Mesothelial cell of epicardium (in vitro differentiated cells): Measurements from ENCODE around the gene DNAJA3. TPM values are rescaled to one million over a fixed set of nuclear protein-coding genes. Genes with fewer than 3 reads are reported as not detected.

ENCODE experiments used
- DNase-seq, 2 experiments: peaks; one replicate each; pipeline ENCODE4 v3.0.0; 2021; ENCODE audit warnings: low spot score in 2 of 2; ENCODE audit not compliant: unreplicated experiment in 2 of 2
- H3K27ac Mint-ChIP-seq: 2 replicates; pipeline ENCODE4 v1.8.0; 2021; ENCODE audit warnings: mixed read lengths
- H3K27me3 Mint-ChIP-seq: 2 replicates; pipeline ENCODE4 v1.8.0; 2021; ENCODE audit warnings: low read depth, mixed read lengths
- H3K36me3 Mint-ChIP-seq: 2 replicates; pipeline ENCODE4 v1.8.0; 2021; ENCODE audit warnings: mixed read lengths
- H3K4me1 Mint-ChIP-seq: 2 replicates; pipeline ENCODE4 v1.8.0; 2021; ENCODE audit warnings: mixed read lengths
- H3K4me3 Mint-ChIP-seq: 2 replicates; pipeline ENCODE4 v1.8.0; 2021; ENCODE audit warnings: mild to moderate bottlenecking, moderate library complexity, mixed read lengths
- H3K9me3 Mint-ChIP-seq: 2 replicates; pipeline ENCODE4 v1.8.0; 2021; ENCODE audit warnings: mixed read lengths
- CTCF ChIP-seq: fragments of 200-600 bp; sonication (generic); IDR thresholded peaks from one replicate; pipeline ENCODE4 v1.5.0; 2021; ENCODE audit warnings: antibody characterized with exemption; ENCODE audit not compliant: unreplicated experiment
- total RNA-seq: library from RNA; stranded (reverse); gene quantifications from 3 replicates; pipeline ENCODE4 v1.2.1, GENCODE V29; 2021

The DNAJA3 gene
- total RNA-seq, 1 donor from 2014 or later = 35.3 TPM

DNA sequence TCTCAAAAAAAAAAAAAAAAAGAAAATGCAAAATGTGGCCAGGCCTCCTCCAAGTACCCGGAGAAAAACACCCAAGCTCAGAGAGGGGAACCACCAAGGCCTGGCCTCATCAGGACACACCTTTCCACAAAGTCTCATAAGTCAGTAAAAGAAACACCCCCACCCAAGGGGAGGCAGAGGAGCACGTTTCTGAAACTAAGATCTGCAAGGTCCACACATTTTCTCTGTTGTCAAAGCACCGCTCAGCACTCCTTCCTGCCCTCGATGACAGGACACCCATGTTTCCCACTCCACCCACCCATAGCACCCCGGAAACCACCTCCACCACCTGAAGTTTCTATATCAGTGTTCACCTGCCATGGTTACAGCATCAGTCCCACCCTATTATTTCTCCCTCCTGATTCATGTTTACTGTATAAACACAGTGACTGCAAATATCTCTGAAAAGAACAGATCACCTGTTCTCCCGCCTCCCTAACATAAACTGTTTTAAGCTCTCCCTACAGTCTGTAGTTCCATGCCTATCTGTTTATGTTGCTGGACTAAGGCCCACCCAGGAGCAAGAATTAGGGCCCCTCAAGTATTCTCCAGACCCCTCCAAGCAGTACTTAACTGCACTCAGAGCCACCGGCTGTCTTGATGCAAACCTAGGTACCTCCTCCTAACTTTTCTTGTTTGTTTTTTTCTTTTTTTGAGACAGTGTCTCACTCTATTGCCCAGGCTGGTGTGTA is 11.3 kb upstream of the DNAJA3 start:
- Mint-ChIP-seq H3K27me3 (peaks cover 5% of the 10 kb centered on the region), H3K4me3 (peak overlapping the region; percentile 48), H3K4me1 (peaks cover 10% of the 10 kb centered on the region), H3K36me3 (no peaks in the 10 kb centered on the region), H3K9me3 (no peaks in the 10 kb centered on the region), H3K27ac (no peak overlapping the region)
- TF ChIP-seq CTCF = no peak
- DNase-seq = no peak

GRCh38 chr16:4415538-4416199 is 10.0 kb upstream of the DNAJA3 start:
- Mint-ChIP-seq H3K27ac (peak overlapping the region; percentile 66), H3K27me3 (peaks cover 5% of the 10 kb centered on the region), H3K36me3 (no peaks in the 10 kb centered on the region), H3K4me1 (peaks cover 10% of the 10 kb centered on the region), H3K9me3 (no peaks in the 10 kb centered on the region), H3K4me3 (peak overlapping the region; percentile 77)
- no peak for TF ChIP-seq CTCF
- peak in 1 of 2 experiments; percentile 48 for DNase-seq

DNA sequence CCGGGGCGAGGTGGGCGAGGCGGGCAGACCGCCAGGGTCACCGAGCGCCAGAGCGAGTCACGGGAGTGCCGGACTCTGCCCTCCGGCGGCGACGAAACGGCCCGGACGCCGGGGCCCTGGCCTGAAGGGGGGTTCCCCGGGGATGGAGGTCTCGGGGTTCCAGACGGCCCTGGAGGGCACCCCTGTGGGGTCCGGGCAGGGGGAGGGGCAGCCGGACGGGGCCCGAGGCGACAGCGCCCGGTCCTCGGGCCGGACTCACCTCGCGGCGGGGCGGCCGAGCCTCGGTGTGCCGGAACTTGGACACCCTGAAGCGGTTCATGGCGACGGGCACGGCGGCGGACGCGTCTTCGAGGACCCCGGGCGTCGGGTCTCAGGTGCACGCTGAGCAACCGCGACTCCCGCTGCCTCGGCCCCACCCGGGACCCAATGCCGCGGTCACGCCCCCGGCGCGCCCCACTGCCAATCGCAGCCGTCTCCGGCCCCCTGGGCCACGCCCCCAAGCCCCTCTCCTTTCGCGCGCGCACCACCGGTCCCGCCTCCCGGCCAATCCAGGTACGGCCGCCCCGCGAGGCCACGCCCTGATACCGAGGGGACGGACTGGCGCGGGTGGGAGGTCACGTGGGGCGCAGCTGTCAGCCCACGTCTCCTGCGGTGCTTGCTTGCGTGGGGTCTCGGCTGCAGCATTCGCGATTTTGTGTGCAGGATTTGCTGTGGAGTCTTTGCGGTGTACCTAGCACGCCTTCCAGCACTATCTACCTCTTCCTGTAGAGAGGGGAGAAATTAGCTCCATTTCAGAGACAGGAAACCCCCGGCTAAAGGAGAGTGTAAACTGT is 9.3 kb upstream of the DNAJA3 start, which contains the start of gene CORO7:
TSS of gene CORO7 (minus strand) at position 397 of the 833 bp plus-strand sequence. CDS start at position 319, 78 bp downstream.
- Mint-ChIP-seq H3K4me1 (peaks cover 10% of the 10 kb centered on the region), H3K36me3 (no peaks in the 10 kb centered on the region), H3K4me3 (peak within 1 kb of the TSS; percentile 77), H3K27me3 (peaks cover 5% of the 10 kb centered on the region), H3K9me3 (no peaks in the 10 kb centered on the region), H3K27ac (peak within 1 kb of the TSS; percentile 66)
- peak; percentile 26 for TF ChIP-seq CTCF
- DNase-seq = peak; percentile 88 to 93

- TF ChIP-seq CTCF = no peak
- H3K27me3 Mint-ChIP-seq = peaks cover 5% of the 10 kb centered on the region
- H3K27ac Mint-ChIP-seq = no peak overlapping the region
- H3K4me3 Mint-ChIP-seq = no peak overlapping the region
- H3K36me3 Mint-ChIP-seq = no peaks in the 10 kb centered on the region
- H3K4me1 Mint-ChIP-seq = peaks cover 10% of the 10 kb centered on the region
- no peak for DNase-seq
- H3K9me3 Mint-ChIP-seq = no peaks in the 10 kb centered on the region
Measured at GRCh38 chr16:4419402-4419959, 6.2 kb upstream of the DNAJA3 start.

GRCh38 chr16:4420505-4421105 is 5.1 kb upstream of the DNAJA3 start:
- no peak overlapping the region for H3K27ac Mint-ChIP-seq
- peaks cover 8% of the 10 kb centered on the region for H3K4me1 Mint-ChIP-seq
- H3K36me3 Mint-ChIP-seq = no peaks in the 10 kb centered on the region
- H3K9me3 Mint-ChIP-seq = no peaks in the 10 kb centered on the region
- no peak for TF ChIP-seq CTCF
- H3K4me3 Mint-ChIP-seq = no peak overlapping the region
- H3K27me3 Mint-ChIP-seq = peaks cover 5% of the 10 kb centered on the region
- no peak for DNase-seq
